ENCODE measurements around the gene FBLIM1. TPM values are rescaled to one million over a fixed set of nuclear protein-coding genes. Genes with fewer than 3 reads are reported as not detected.

Gene FBLIM1
- total RNA-seq, 3 donors from 2014 or later = 17.4 to 73.4 (median 42.6) TPM

- intact Hi-C loops (cut with DNase I; ENCODE audit: low total_unique reads) = no loop called here
- DNase-seq (ENCODE audit: low spot score in 2 of 2) = no peak
- no peaks in the 10 kb centered on the region for H3K9me3 ChIP-seq
- H3K4me3 ChIP-seq = no peak overlapping the region
- peaks cover 20% of the 10 kb centered on the region for H3K36me3 ChIP-seq
- no peaks in the 10 kb centered on the region for H3K27me3 ChIP-seq
- TF ChIP-seq POLR2AphosphoS5 (IDR thresholded peaks at IDR 0.05) (no peak), CTCF (IDR thresholded peaks at IDR 0.05) (no peak), POLR2A (IDR thresholded peaks at IDR 0.05) (no peak)
- no peak overlapping the region for H3K27ac ChIP-seq
- H3K4me1 ChIP-seq = no peaks in the 10 kb centered on the region
These were observed 26.6 kb upstream of the FBLIM1 start for GRCh38 chr1:15731735-15732685.

- no peak overlapping the region for H3K4me3 ChIP-seq
- intact Hi-C loops (cut with DNase I; ENCODE audit: low total_unique reads) = no loop called here
- no peaks in the 10 kb centered on the region for H3K9me3 ChIP-seq
- DNase-seq (ENCODE audit: low spot score in 2 of 2) = no peak
- peaks cover 13% of the 10 kb centered on the region for H3K36me3 ChIP-seq
- no peak for TF ChIP-seq CTCF (IDR thresholded peaks at IDR 0.05)
- TF ChIP-seq POLR2AphosphoS5 (IDR thresholded peaks at IDR 0.05) = no peak
- TF ChIP-seq POLR2A (IDR thresholded peaks at IDR 0.05) = no peak
- H3K4me1 ChIP-seq = no peaks in the 10 kb centered on the region
- no peak overlapping the region for H3K27ac ChIP-seq
- H3K27me3 ChIP-seq = no peaks in the 10 kb centered on the region
These were observed 25.9 kb upstream of the FBLIM1 start for GRCh38 chr1:15732686-15733081.

GRCh38 chr1:15733218-15733725 is 25.3 kb upstream of the FBLIM1 start:
- TF ChIP-seq POLR2A (IDR thresholded peaks at IDR 0.05) (no peak), CTCF (IDR thresholded peaks at IDR 0.05) (no peak), POLR2AphosphoS5 (IDR thresholded peaks at IDR 0.05) (no peak)
- Histone ChIP-seq H3K9me3 (no peaks in the 10 kb centered on the region), H3K4me1 (no peaks in the 10 kb centered on the region), H3K4me3 (no peak overlapping the region), H3K27ac (no peak overlapping the region), H3K36me3 (peaks cover 10% of the 10 kb centered on the region), H3K27me3 (no peaks in the 10 kb centered on the region)
- intact Hi-C loops (cut with DNase I; ENCODE audit: low total_unique reads) = no loop called here
- no peak for DNase-seq (ENCODE audit: low spot score in 2 of 2)

- H3K9me3 ChIP-seq = no peaks in the 10 kb centered on the region
- TF ChIP-seq CTCF (IDR thresholded peaks at IDR 0.05) (no peak), POLR2AphosphoS5 (IDR thresholded peaks at IDR 0.05) (no peak), POLR2A (IDR thresholded peaks at IDR 0.05) (no peak)
- H3K36me3 ChIP-seq = peaks cover 10% of the 10 kb centered on the region
- no peak overlapping the region for H3K27ac ChIP-seq
- intact Hi-C loops (cut with DNase I; ENCODE audit: low total_unique reads) = no loop called here
- H3K4me3 ChIP-seq = no peak overlapping the region
- no peaks in the 10 kb centered on the region for H3K4me1 ChIP-seq
- no peak for DNase-seq (ENCODE audit: low spot score in 2 of 2)
- H3K27me3 ChIP-seq = no peaks in the 10 kb centered on the region
These were observed 24.8 kb upstream of the FBLIM1 start for GRCh38 chr1:15733726-15734226.

- Histone ChIP-seq H3K4me1 (no peaks in the 10 kb centered on the region), H3K36me3 (peaks cover 10% of the 10 kb centered on the region), H3K4me3 (no peak overlapping the region), H3K9me3 (no peaks in the 10 kb centered on the region), H3K27ac (no peak overlapping the region), H3K27me3 (no peaks in the 10 kb centered on the region)
- no peak for TF ChIP-seq POLR2AphosphoS5 (IDR thresholded peaks at IDR 0.05)
- no peak for TF ChIP-seq CTCF (IDR thresholded peaks at IDR 0.05)
- TF ChIP-seq POLR2A (IDR thresholded peaks at IDR 0.05) = no peak
- intact Hi-C loops (cut with DNase I; ENCODE audit: low total_unique reads) = no loop called here
- DNase-seq (ENCODE audit: low spot score in 2 of 2) = no peak
These were observed 24.3 kb upstream of the FBLIM1 start for GRCh38 chr1:15734296-15734695.

Measured in breast epithelium (tissue), 4 donors.